ENCODE data around the gene SRM.
A peak's percentile ranks its signal among the peaks of the same experiment; 100 is the strongest.
"Not testable (repeated sequence)": the region's sequence is repeated elsewhere in the genome, so short reads cannot be mapped to it uniquely, and the experiment has no call there.

The SRM gene

DNA sequence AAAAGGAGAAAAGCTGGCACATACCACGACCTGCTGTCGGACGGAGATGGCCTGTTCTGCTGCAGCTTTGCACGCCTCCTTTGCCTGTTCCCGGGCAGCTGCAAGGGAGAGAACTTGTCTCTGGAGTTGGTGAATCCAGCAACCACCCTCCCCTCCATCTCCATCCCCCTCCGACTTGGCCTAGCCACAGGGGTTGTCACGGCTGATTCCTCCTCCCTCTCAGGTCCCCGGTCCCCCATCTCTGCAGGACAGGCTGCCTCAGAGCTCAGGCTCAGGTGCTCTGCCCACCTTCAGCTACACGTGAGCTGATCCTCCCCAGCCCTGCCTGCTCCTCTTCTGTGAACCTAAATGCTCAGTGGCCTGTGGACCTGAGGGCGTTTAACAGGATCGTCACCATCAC, 11.1 kb upstream of the SRM start:
- no peak for DNase-seq (ENCODE audit: low spot score)
- TF ChIP-seq, protein P1, sequence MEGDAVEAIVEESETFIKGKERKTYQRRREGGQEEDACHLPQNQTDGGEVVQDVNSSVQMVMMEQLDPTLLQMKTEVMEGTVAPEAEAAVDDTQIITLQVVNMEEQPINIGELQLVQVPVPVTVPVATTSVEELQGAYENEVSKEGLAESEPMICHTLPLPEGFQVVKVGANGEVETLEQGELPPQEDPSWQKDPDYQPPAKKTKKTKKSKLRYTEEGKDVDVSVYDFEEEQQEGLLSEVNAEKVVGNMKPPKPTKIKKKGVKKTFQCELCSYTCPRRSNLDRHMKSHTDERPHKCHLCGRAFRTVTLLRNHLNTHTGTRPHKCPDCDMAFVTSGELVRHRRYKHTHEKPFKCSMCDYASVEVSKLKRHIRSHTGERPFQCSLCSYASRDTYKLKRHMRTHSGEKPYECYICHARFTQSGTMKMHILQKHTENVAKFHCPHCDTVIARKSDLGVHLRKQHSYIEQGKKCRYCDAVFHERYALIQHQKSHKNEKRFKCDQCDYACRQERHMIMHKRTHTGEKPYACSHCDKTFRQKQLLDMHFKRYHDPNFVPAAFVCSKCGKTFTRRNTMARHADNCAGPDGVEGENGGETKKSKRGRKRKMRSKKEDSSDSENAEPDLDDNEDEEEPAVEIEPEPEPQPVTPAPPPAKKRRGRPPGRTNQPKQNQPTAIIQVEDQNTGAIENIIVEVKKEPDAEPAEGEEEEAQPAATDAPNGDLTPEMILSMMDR (IDR thresholded peaks at IDR 0.05; ENCODE audit: extremely low read depth, missing control alignments) = no peak

DNA sequence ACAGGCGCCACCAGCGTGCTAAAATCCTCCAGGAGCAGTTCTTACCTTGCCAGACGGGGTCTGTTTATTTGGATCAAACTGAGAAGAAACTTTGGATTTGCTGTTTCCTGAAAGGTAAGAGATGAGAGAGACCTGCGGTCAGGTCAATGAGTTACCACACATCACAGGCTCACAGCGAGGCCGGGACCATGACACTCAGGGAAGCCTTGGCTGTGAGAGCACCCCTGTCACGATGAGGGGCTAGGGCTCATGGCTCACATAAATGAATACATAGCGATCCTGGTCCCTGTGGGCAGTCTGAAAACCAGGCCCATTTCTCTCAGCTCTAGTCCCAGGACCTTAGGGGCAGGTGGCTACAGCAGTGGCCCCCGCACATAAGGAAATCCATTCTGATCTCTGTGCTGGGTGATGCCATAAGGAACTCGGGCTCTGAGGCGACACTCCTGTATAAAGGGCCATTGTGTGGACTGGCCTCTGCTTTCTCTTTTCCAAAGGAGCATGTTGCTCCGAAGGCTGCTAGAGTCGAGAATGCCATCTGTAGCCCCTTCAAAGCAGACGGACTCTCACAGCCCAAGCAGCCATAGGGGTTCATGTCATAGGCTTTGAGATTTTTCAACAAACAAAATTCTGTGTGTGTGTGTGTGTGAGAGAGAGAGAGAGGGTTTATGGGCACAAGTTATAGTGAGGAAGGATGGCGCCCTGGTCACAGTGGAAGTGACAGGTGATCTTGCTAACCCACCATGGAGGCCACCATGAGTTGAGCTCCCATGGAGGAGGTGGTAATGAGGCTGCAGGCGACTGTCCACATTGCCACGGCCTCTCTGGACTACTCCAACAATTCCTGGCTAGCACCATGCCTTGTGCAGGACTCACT, 9.0 kb upstream of the SRM start:
- no peak for DNase-seq (ENCODE audit: low spot score)
- TF ChIP-seq, protein P1 (IDR thresholded peaks at IDR 0.05; ENCODE audit: extremely low read depth, missing control alignments) = no peak

DNA sequence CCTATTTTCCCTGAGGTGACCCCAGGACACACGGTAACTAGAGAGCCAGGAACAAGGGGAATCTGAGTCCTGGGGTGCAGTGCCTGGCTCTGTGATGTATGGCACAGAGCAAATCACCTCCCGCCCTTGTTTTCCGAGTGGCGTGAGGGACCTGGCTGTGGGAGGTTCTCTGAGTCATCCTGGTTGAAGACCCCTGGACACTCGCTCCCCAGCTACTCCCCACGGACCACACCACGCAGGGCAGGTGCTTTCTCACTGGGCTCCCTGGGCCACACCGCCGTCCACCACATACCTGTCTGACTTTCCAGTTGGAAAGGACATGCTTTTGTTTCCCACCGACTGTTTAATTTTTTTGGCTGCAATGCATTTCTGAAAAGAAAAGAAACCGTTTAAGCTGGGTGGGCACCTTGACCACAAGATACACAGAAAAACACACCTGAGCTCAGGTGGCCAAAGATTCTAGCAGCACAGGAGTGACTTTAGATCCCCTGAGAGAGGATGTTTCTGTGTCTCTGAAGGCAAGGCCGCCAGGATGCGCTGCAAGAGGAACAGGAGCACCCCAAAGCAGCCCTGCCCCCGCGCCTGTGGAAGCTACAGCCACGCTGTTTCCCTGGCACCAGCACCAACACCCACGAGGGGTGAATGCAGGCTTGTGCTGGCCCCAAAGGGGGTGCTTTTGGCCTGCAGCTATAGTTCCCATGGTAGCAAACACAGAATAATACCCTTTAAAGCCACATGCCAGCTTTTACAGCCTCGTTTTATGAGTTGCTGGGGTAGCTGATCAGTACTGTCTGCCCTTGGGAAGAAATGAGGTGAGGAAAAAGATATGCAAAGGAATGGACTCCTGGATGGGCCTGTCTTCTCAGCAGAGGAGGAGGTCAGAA, 8.1 kb upstream of the SRM start:
- TF ChIP-seq, protein P1 (IDR thresholded peaks at IDR 0.05; ENCODE audit: extremely low read depth, missing control alignments) = no peak
- DNase-seq (ENCODE audit: low spot score) = no peak

DNA sequence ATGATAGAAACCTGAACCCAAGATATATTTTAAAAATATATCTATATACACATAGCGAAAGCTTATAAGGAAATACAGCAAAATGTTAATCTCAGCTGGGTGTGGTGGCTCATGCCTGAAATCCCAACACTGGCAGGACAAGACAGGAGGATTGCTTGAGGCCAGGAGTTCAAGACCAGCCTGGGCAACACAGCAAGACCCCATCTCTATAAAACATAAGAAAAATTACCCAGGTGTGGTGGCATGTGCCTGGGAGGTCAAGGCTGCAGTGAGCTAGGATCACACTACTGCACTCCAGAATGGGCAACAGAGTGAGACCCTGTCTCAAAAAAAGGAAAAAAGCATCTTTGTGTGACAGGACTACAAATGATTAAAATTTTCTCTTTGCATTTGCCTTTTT, 6.0 kb upstream of the SRM start:
- no peak for DNase-seq (ENCODE audit: low spot score)
- TF ChIP-seq, protein P1 (IDR thresholded peaks at IDR 0.05; ENCODE audit: extremely low read depth, missing control alignments) = no peak

GRCh38 chr1:11064942-11065341, 5.1 kb upstream of the SRM start:
- TF ChIP-seq, protein P1 (IDR thresholded peaks at IDR 0.05; ENCODE audit: extremely low read depth, missing control alignments) = no peak
- no peak for DNase-seq (ENCODE audit: low spot score)

DNA sequence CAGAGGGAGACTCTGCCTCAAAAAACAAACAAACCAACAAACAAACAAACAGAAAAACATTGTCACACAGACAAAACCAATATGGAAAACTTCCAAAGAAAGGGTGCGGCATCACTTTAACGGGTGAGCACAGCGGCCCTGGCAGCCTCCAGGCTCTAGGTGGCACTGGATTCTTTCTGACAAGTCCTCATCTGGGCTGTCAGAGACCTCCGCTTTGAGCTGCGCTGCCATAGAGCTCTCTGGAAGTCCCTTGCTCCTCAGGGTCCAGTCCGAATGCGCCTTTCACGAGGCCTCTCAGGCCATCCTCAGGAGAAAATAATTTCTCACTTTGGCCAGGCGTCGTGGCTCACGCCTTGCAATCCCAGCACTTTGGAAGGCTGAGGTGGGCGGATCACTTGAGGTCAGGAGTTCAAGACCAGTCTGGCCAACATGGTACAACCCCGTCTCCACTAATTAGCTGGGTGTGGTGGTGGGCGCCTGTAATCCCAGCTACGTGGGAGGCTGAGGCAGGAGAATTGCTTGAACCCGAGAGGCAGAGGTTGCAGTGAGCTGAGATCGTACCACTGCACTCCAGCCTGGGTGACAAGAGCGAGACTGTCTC, 4.2 kb upstream of the SRM start:
- not testable (repeated sequence) for DNase-seq (ENCODE audit: low spot score)
- TF ChIP-seq, protein P1 (IDR thresholded peaks at IDR 0.05; ENCODE audit: extremely low read depth, missing control alignments) = peak; percentile 5

Data from GM20000 (cell line).